Measurements from ENCODE around the gene DNAH17. TPM values are rescaled to one million over a fixed set of nuclear protein-coding genes. Genes with fewer than 3 reads are reported as not detected.

The DNAH17 gene
- total and polyA plus RNA-seq, 4 experiments from 2014 or later = 0.49 to 1.0 (median 0.78) TPM; not detected in 1

DNA sequence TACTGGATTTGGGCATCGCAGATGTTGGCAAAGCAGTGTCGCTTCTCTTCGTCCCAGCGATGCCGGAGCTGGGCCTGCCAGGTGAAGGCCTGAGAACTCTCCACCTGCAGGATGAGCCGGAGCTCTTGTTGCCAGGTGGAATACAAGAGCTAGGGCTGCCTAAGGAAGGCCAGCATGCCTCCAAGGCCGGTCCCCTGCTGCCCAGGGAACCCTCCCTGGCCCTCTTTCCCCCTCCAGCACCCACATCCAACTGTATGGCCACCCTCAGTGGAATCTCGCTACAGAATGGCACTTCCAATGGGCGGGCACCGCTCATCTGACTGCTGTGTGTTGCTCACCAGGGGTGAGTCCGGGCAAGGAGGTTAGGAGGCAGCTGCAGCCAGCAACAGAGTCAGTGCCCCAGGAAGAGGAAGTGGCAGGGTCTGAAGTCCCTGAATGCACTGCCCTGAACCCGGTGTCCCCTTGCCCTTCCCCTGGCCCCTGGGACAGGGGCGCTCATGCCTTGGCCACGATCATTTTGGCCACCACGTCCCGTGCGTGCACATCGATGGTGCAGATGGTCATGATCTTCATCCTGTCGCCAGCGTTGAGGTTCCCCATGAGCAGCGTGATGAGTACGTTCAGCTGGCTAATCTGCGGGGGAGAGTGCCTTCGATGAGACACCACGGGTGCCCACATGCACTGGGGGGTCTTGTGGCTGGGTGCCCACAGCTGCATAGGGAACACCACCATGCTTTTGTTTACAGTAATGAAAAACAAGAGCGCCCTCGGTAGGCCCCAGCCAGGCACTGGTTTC, 75.8 kb downstream of the DNAH17 start:
- no peaks in the 10 kb centered on the region for H3K9me3 Mint-ChIP-seq
- DNase-seq = no peak

DNA sequence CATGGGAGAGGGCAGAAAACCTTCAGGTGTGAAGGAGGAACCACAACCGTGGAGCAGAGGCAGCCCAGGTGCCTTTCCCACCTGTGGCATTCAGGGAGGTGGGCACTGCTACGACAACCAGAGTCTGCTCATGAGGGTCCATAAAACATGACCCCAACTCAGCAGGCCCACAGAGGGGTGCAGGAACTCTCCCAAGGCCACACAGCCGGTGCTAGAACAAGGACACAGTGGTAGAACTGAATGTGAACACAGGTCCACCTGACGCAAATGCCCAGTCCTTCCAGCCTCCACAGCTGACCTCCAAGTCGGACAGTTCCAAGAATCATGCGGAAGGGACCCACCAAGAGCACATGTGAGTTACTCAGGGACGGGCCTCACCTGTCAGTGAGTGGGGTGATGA, 76.4 kb downstream of the DNAH17 start:
- Mint-ChIP-seq H3K4me1 (no peaks in the 10 kb centered on the region), H3K27ac (no peak overlapping the region), H3K9me3 (no peaks in the 10 kb centered on the region), H3K36me3 (no peaks in the 10 kb centered on the region), H3K27me3 (no peaks in the 10 kb centered on the region), H3K4me3 (no peak overlapping the region)
- H3K4me3 ChIP-seq (ENCODE audit: low read length in 2 of 2) = no peak overlapping the region
- POLR2A ChIA-PET (ENCODE audit: partially characterized antibody) = no interaction called here
- H3K27ac ChIP-seq (ENCODE audit: low read depth, low read length) = no peak overlapping the region
- no peaks in the 10 kb centered on the region for H3K36me3 ChIP-seq (ENCODE audit: insufficient read depth, low read length)
- intact Hi-C loops (cut with micrococcal nuclease) = no loop called here
- CTCF ChIA-PET (ENCODE audit: partially characterized antibody) = no interaction called here
- no peaks in the 10 kb centered on the region for H3K9me3 ChIP-seq (ENCODE audit: control insufficient read depth in 1 of 2, low read length in 2 of 2)
- DNase-seq = no peak
- H3K27me3 ChIP-seq (ENCODE audit: insufficient read depth, low read length) = no peaks in the 10 kb centered on the region
- no peaks in the 10 kb centered on the region for H3K4me1 ChIP-seq (ENCODE audit: insufficient read depth, low read length)

More for the DNA sequence above, 75.8 kb downstream of the DNAH17 start:
- intact Hi-C loops (cut with micrococcal nuclease) = no loop called here
- Mint-ChIP-seq H3K27ac (no peak overlapping the region), H3K4me1 (no peaks in the 10 kb centered on the region), H3K36me3 (no peaks in the 10 kb centered on the region), H3K27me3 (no peaks in the 10 kb centered on the region), H3K4me3 (no peak overlapping the region)
- Histone ChIP-seq H3K27me3 (ENCODE audit: insufficient read depth, low read length) (no peaks in the 10 kb centered on the region), H3K27ac (ENCODE audit: low read depth, low read length) (no peak overlapping the region), H3K9me3 (ENCODE audit: control insufficient read depth in 1 of 2, low read length in 2 of 2) (no peaks in the 10 kb centered on the region), H3K4me3 (ENCODE audit: low read length in 2 of 2) (no peak overlapping the region), H3K36me3 (ENCODE audit: insufficient read depth, low read length) (no peaks in the 10 kb centered on the region), H3K4me1 (ENCODE audit: insufficient read depth, low read length) (no peaks in the 10 kb centered on the region)
- ChIA-PET POLR2A (ENCODE audit: partially characterized antibody) (no interaction called here), CTCF (ENCODE audit: partially characterized antibody) (no interaction called here)

GRCh38 chr17:78499715-78500540, 77.3 kb downstream of the DNAH17 start:
- no peaks in the 10 kb centered on the region for H3K9me3 Mint-ChIP-seq

GRCh38 chr17:78498848-78499247, 78.3 kb downstream of the DNAH17 start:
- Histone ChIP-seq H3K27ac (ENCODE audit: low read depth, low read length) (no peak overlapping the region), H3K4me3 (ENCODE audit: low read length in 2 of 2) (no peak overlapping the region), H3K9me3 (ENCODE audit: control insufficient read depth in 1 of 2, low read length in 2 of 2) (no peaks in the 10 kb centered on the region), H3K36me3 (ENCODE audit: insufficient read depth, low read length) (no peaks in the 10 kb centered on the region), H3K4me1 (ENCODE audit: insufficient read depth, low read length) (no peaks in the 10 kb centered on the region), H3K27me3 (ENCODE audit: insufficient read depth, low read length) (no peaks in the 10 kb centered on the region)
- intact Hi-C loops (cut with micrococcal nuclease) = no loop called here
- ChIA-PET CTCF (ENCODE audit: partially characterized antibody) (interaction anchor here (1.0 to 1.1 kb wide), 3 partner anchors 210 to 354 kb away, joined by 3 to 4 read pairs (median 3); no protein-coding TSS in a partner anchor), POLR2A (ENCODE audit: partially characterized antibody) (no interaction called here)
- H3K27me3 Mint-ChIP-seq = no peaks in the 10 kb centered on the region
- no peak for DNase-seq
- no peaks in the 10 kb centered on the region for H3K9me3 Mint-ChIP-seq
- no peaks in the 10 kb centered on the region for H3K4me1 Mint-ChIP-seq
- H3K27ac Mint-ChIP-seq = no peak overlapping the region
- H3K4me3 Mint-ChIP-seq = no peak overlapping the region
- H3K36me3 Mint-ChIP-seq = no peaks in the 10 kb centered on the region

More at GRCh38 chr17:78499715-78500540, 77.3 kb downstream of the DNAH17 start:
- Mint-ChIP-seq H3K4me3 (no peak overlapping the region), H3K4me1 (no peaks in the 10 kb centered on the region), H3K27ac (no peak overlapping the region), H3K36me3 (no peaks in the 10 kb centered on the region), H3K27me3 (no peaks in the 10 kb centered on the region)
- H3K36me3 ChIP-seq (ENCODE audit: insufficient read depth, low read length) = no peaks in the 10 kb centered on the region
- POLR2A ChIA-PET (ENCODE audit: partially characterized antibody) = no interaction called here
- no peaks in the 10 kb centered on the region for H3K27me3 ChIP-seq (ENCODE audit: insufficient read depth, low read length)
- CTCF ChIA-PET (ENCODE audit: partially characterized antibody) = interaction anchor here (1.0 kb wide), 1 partner anchor 209 kb away, joined by 3 read pairs; no protein-coding TSS in a partner anchor
- no peak overlapping the region for H3K27ac ChIP-seq (ENCODE audit: low read depth, low read length)
- no peak for DNase-seq
- no peak overlapping the region for H3K4me3 ChIP-seq (ENCODE audit: low read length in 2 of 2)
- H3K9me3 ChIP-seq (ENCODE audit: control insufficient read depth in 1 of 2, low read length in 2 of 2) = no peaks in the 10 kb centered on the region
- intact Hi-C loops (cut with micrococcal nuclease) = no loop called here
- H3K4me1 ChIP-seq (ENCODE audit: insufficient read depth, low read length) = no peaks in the 10 kb centered on the region

GRCh38 chr17:78497115-78497540, 80.1 kb downstream of the DNAH17 start:
- no peaks in the 10 kb centered on the region for H3K27me3 Mint-ChIP-seq
- Histone ChIP-seq H3K27me3 (ENCODE audit: insufficient read depth, low read length) (no peaks in the 10 kb centered on the region), H3K4me3 (ENCODE audit: low read length in 2 of 2) (no peak overlapping the region), H3K27ac (ENCODE audit: low read depth, low read length) (no peak overlapping the region), H3K9me3 (ENCODE audit: control insufficient read depth in 1 of 2, low read length in 2 of 2) (no peaks in the 10 kb centered on the region), H3K36me3 (ENCODE audit: insufficient read depth, low read length) (no peaks in the 10 kb centered on the region), H3K4me1 (ENCODE audit: insufficient read depth, low read length) (no peaks in the 10 kb centered on the region)
- no peak overlapping the region for H3K4me3 Mint-ChIP-seq
- CTCF ChIA-PET (ENCODE audit: partially characterized antibody) = interaction anchor here (0.6 to 1.8 kb wide), 17 partner anchors 10 to 475 kb away, joined by 3 to 11 read pairs (median 4); no protein-coding TSS in a partner anchor
- no peaks in the 10 kb centered on the region for H3K9me3 Mint-ChIP-seq
- intact Hi-C loops (cut with micrococcal nuclease) = loop anchor here (1.0 to 2.0 kb wide), 4 partner anchors 211 to 474 kb away; no protein-coding TSS in a partner anchor
- H3K4me1 Mint-ChIP-seq = no peaks in the 10 kb centered on the region
- peak; percentile 47 to 63 (median 58) for DNase-seq
- POLR2A ChIA-PET (ENCODE audit: partially characterized antibody) = interaction anchor here (1.0 to 1.1 kb wide), 3 partner anchors 211 to 346 kb away, joined by 3 to 5 read pairs (median 4); no protein-coding TSS in a partner anchor
- H3K27ac Mint-ChIP-seq = no peak overlapping the region
- H3K36me3 Mint-ChIP-seq = no peaks in the 10 kb centered on the region

DNA sequence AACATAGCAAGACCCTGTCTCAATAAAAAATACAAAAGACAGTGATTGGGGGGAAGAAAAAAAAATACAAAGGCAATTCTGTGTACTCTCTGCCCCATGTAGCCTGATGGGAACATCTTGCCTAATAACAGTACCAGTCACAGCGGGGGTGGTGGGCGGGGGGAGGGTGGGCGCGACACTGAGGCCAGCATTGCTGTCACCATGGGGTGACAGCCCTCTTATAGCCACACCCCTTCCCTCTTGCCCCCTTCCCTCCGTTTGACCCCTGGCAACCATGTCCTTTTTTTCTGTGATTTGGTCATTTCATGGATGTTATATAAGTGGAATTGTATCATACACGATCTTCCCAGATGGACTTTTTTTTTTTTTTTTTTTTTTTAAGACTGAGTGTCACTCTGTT, 80.9 kb downstream of the DNAH17 start:
- ChIA-PET CTCF (ENCODE audit: partially characterized antibody) (interaction anchor here (0.6 to 1.8 kb wide), 7 partner anchors 39 to 476 kb away, joined by 3 to 11 read pairs (median 4); no protein-coding TSS in a partner anchor), POLR2A (ENCODE audit: partially characterized antibody) (interaction anchor here (1.1 kb wide), 1 partner anchor 229 kb away, joined by 3 read pairs; no protein-coding TSS in a partner anchor)
- H3K4me3 ChIP-seq (ENCODE audit: low read length in 2 of 2) = no peak overlapping the region
- Mint-ChIP-seq H3K36me3 (no peaks in the 10 kb centered on the region), H3K4me1 (no peaks in the 10 kb centered on the region), H3K9me3 (no peaks in the 10 kb centered on the region), H3K4me3 (no peak overlapping the region), H3K27ac (no peak overlapping the region), H3K27me3 (no peaks in the 10 kb centered on the region)
- no peak for DNase-seq
- no peaks in the 10 kb centered on the region for H3K27me3 ChIP-seq (ENCODE audit: insufficient read depth, low read length)
- H3K36me3 ChIP-seq (ENCODE audit: insufficient read depth, low read length) = no peaks in the 10 kb centered on the region
- H3K9me3 ChIP-seq (ENCODE audit: control insufficient read depth in 1 of 2, low read length in 2 of 2) = no peaks in the 10 kb centered on the region
- intact Hi-C loops (cut with micrococcal nuclease) = loop anchor here (2.0 kb wide), 1 partner anchor 302 kb away; no protein-coding TSS in a partner anchor
- H3K27ac ChIP-seq (ENCODE audit: low read depth, low read length) = no peak overlapping the region
- no peaks in the 10 kb centered on the region for H3K4me1 ChIP-seq (ENCODE audit: insufficient read depth, low read length)

GRCh38 chr17:78495634-78496033, 81.6 kb downstream of the DNAH17 start:
- no peak overlapping the region for H3K27ac ChIP-seq (ENCODE audit: low read depth, low read length)
- no peaks in the 10 kb centered on the region for H3K9me3 ChIP-seq (ENCODE audit: control insufficient read depth in 1 of 2, low read length in 2 of 2)
- ChIA-PET CTCF (ENCODE audit: partially characterized antibody) (no interaction called here), POLR2A (ENCODE audit: partially characterized antibody) (no interaction called here)
- H3K36me3 ChIP-seq (ENCODE audit: insufficient read depth, low read length) = no peaks in the 10 kb centered on the region
- no peak overlapping the region for H3K4me3 ChIP-seq (ENCODE audit: low read length in 2 of 2)
- Mint-ChIP-seq H3K27ac (no peak overlapping the region), H3K9me3 (no peaks in the 10 kb centered on the region), H3K27me3 (no peaks in the 10 kb centered on the region), H3K4me1 (peaks cover 0 to 1% (median 0%) of the 10 kb centered on the region in 4 donors), H3K4me3 (no peak overlapping the region), H3K36me3 (no peaks in the 10 kb centered on the region)
- H3K27me3 ChIP-seq (ENCODE audit: insufficient read depth, low read length) = no peaks in the 10 kb centered on the region
- no peaks in the 10 kb centered on the region for H3K4me1 ChIP-seq (ENCODE audit: insufficient read depth, low read length)
- DNase-seq = no peak
- intact Hi-C loops (cut with micrococcal nuclease) = loop anchor here (2.0 kb wide), 1 partner anchor 303 kb away; no protein-coding TSS in a partner anchor
